ENCODE data around the gene KCNJ6.
A peak's percentile ranks its signal among the peaks of the same experiment; 100 is the strongest.
"Not testable (repeated sequence)": the region's sequence is repeated elsewhere in the genome, so short reads cannot be mapped to it uniquely, and the experiment has no call there.

Gene KCNJ6

GRCh38 chr21:37783016-37783415 is 133.2 kb downstream of the KCNJ6 start:
- DNase-seq, result no peak

GRCh38 chr21:37780991-37781983 is 135.0 kb downstream of the KCNJ6 start:
- no peak for TF ChIP-seq POLR2A (IDR thresholded peaks at IDR 0.05; ENCODE audit: low read length)
- no peak for TF ChIP-seq GATA1 (IDR thresholded peaks at IDR 0.05; ENCODE audit: low read depth, low read length)
- DNase-seq, result no peak

More at GRCh38 chr21:37783016-37783415, 133.2 kb downstream of the KCNJ6 start:
- TF ChIP-seq POLR2A (IDR thresholded peaks at IDR 0.05; ENCODE audit: low read length) (no peak), GATA1 (IDR thresholded peaks at IDR 0.05; ENCODE audit: low read depth, low read length) (no peak)

- DNase-seq, result no peak
- no peak for TF ChIP-seq POLR2A (IDR thresholded peaks at IDR 0.05; ENCODE audit: low read length)
- no peak for TF ChIP-seq GATA1 (IDR thresholded peaks at IDR 0.05; ENCODE audit: low read depth, low read length)
Measured at GRCh38 chr21:37771181-37771580, 145.1 kb downstream of the KCNJ6 start.

GRCh38 chr21:37770461-37770860 is 145.8 kb downstream of the KCNJ6 start:
- TF ChIP-seq POLR2A (IDR thresholded peaks at IDR 0.05; ENCODE audit: low read length), result no peak
- TF ChIP-seq GATA1 (IDR thresholded peaks at IDR 0.05; ENCODE audit: low read depth, low read length), result no peak
- DNase-seq, result no peak

GRCh38 chr21:37769656-37770055 is 146.6 kb downstream of the KCNJ6 start:
- DNase-seq, result no peak
- no peak for TF ChIP-seq POLR2A (IDR thresholded peaks at IDR 0.05; ENCODE audit: low read length)
- TF ChIP-seq GATA1 (IDR thresholded peaks at IDR 0.05; ENCODE audit: low read depth, low read length), result no peak

- TF ChIP-seq POLR2A (IDR thresholded peaks at IDR 0.05; ENCODE audit: low read length), result no peak
- no peak for TF ChIP-seq GATA1 (IDR thresholded peaks at IDR 0.05; ENCODE audit: low read depth, low read length)
- no peak for DNase-seq
Measured at GRCh38 chr21:37767984-37768383, 148.3 kb downstream of the KCNJ6 start.

GRCh38 chr21:37766129-37766528 is 150.1 kb downstream of the KCNJ6 start:
- TF ChIP-seq POLR2A (IDR thresholded peaks at IDR 0.05; ENCODE audit: low read length), result no peak
- TF ChIP-seq GATA1 (IDR thresholded peaks at IDR 0.05; ENCODE audit: low read depth, low read length), result no peak
- no peak for DNase-seq

- TF ChIP-seq POLR2A (IDR thresholded peaks at IDR 0.05; ENCODE audit: low read length) (no peak), GATA1 (IDR thresholded peaks at IDR 0.05; ENCODE audit: low read depth, low read length) (no peak)
- no peak for DNase-seq
Measured at GRCh38 chr21:37765221-37765900, 150.9 kb downstream of the KCNJ6 start.

- no peak for DNase-seq
- TF ChIP-seq GATA1 (IDR thresholded peaks at IDR 0.05; ENCODE audit: low read depth, low read length) (no peak), POLR2A (IDR thresholded peaks at IDR 0.05; ENCODE audit: low read length) (no peak)
Measured at GRCh38 chr21:37764691-37765090, 151.6 kb downstream of the KCNJ6 start.

GRCh38 chr21:37763298-37763697 is 153.0 kb downstream of the KCNJ6 start:
- TF ChIP-seq POLR2A (IDR thresholded peaks at IDR 0.05; ENCODE audit: low read length), result no peak
- TF ChIP-seq GATA1 (IDR thresholded peaks at IDR 0.05; ENCODE audit: low read depth, low read length), result no peak
- no peak for DNase-seq

GRCh38 chr21:37762606-37763005 is 153.7 kb downstream of the KCNJ6 start:
- TF ChIP-seq POLR2A (IDR thresholded peaks at IDR 0.05; ENCODE audit: low read length), result no peak
- TF ChIP-seq GATA1 (IDR thresholded peaks at IDR 0.05; ENCODE audit: low read depth, low read length), result no peak
- no peak for DNase-seq

GRCh38 chr21:37761406-37761805 is 154.9 kb downstream of the KCNJ6 start:
- not testable (repeated sequence) for DNase-seq

- no peak for DNase-seq
- TF ChIP-seq POLR2A (IDR thresholded peaks at IDR 0.05; ENCODE audit: low read length) (no peak), GATA1 (IDR thresholded peaks at IDR 0.05; ENCODE audit: low read depth, low read length) (no peak)
Measured at GRCh38 chr21:37759777-37760176, 156.5 kb downstream of the KCNJ6 start.

- no peak for TF ChIP-seq POLR2A (IDR thresholded peaks at IDR 0.05; ENCODE audit: low read length)
- TF ChIP-seq GATA1 (IDR thresholded peaks at IDR 0.05; ENCODE audit: low read depth, low read length), result no peak
- DNase-seq, result peak; percentile 9 to 16
Measured at GRCh38 chr21:37758982-37759381, 157.3 kb downstream of the KCNJ6 start.

All from erythroblast (primary cell).